ENCODE measurements around the gene SHOX.
"Not testable (repeated sequence)": the region's sequence is repeated elsewhere in the genome, so short reads cannot be mapped to it uniquely, and the experiment has no call there.

The SHOX gene

DNA sequence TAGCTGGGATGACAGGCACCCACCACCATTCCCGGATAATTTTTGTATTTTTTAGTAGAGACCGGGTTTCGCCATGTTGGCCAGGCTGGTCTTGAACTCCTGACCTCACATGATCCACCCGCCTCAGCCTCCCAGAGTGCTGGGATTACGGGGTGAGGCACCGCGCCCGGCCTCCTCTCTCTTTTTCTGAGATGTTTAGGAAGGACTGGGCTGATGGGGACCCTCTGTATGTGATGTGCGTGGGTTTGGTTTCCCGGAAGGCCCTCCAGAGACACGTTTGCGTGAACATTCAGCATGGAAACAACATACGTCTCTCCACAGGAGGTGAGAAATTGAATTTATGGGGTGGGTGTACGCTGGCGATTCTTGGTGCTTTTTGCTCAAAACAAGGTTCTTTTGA lies 18.6 kb downstream of the SHOX start:
- TF ChIP-seq, protein P1, sequence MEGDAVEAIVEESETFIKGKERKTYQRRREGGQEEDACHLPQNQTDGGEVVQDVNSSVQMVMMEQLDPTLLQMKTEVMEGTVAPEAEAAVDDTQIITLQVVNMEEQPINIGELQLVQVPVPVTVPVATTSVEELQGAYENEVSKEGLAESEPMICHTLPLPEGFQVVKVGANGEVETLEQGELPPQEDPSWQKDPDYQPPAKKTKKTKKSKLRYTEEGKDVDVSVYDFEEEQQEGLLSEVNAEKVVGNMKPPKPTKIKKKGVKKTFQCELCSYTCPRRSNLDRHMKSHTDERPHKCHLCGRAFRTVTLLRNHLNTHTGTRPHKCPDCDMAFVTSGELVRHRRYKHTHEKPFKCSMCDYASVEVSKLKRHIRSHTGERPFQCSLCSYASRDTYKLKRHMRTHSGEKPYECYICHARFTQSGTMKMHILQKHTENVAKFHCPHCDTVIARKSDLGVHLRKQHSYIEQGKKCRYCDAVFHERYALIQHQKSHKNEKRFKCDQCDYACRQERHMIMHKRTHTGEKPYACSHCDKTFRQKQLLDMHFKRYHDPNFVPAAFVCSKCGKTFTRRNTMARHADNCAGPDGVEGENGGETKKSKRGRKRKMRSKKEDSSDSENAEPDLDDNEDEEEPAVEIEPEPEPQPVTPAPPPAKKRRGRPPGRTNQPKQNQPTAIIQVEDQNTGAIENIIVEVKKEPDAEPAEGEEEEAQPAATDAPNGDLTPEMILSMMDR (IDR thresholded peaks at IDR 0.05; ENCODE audit: insufficient read depth, low read depth, low read length, missing control alignments): no peak
- no peak overlapping the region for H3K4me3 ChIP-seq (ENCODE audit: low read depth, low read length)
- DNase-seq (ENCODE audit: low read depth): no peak

DNA sequence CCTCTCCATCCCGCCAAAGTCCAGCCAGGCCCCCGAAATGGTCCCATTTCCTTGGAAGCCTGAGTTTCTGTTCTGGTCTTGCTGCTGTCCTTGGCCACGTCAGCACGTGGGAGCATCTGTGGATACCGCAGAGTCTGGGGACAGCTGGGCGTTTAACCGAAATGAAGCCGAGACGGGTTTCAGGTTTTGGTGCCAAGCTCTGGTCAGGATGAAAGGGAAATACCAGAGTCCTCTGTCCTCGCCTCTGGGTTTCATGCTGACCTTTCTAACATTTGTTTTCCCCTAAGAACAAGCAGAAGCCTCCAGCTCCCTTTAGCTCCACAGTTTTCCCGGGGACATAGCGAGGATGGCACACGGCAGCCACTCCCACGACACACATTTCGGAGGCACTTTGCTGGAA lies 19.7 kb downstream of the SHOX start:
- TF ChIP-seq, protein P1 (IDR thresholded peaks at IDR 0.05; ENCODE audit: insufficient read depth, low read depth, low read length, missing control alignments): no peak
- DNase-seq (ENCODE audit: low read depth): no peak
- H3K4me3 ChIP-seq (ENCODE audit: low read depth, low read length): no peak overlapping the region

DNA sequence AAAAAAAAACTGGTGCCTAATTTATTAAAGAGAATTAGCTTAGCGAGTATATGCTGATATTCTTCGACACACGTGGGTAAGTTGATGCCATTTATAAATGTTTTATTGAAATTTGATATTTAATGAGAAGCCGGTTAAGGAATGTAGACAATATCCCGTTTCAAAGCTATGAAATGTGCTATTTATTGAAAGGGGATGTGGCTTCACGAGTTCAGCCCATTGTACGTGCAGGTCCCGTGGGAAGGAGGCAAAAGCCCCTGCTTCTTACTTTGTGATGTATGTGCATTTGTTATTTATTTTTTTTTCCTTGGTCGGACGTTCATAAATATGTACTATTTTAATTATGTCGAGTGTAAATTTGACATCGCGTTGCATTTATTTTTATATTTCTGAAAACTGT lies 20.2 kb downstream of the SHOX start:
- TF ChIP-seq, protein P1 (IDR thresholded peaks at IDR 0.05; ENCODE audit: insufficient read depth, low read depth, low read length, missing control alignments): no peak
- no peak overlapping the region for H3K4me3 ChIP-seq (ENCODE audit: low read depth, low read length)
- DNase-seq (ENCODE audit: low read depth): no peak

DNA sequence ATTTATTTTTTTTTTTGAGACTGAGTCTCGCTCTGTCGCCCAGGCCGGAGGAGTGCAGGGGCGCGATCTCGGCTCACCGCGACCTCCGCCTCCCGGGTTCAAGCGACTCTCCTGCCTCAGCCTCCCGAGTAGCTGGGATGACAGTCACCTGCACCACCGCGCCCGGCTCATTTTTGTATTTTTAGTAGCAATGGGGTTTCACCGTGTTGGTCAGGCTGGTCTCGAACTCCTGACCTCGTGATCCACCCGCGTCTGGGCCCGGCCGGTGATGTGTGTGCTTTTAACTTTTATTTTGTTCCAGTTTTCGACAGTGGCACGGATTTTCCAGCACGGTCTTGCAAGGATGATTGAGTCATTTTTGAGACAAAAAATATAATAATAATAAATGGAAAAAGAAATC lies 21.3 kb downstream of the SHOX start:
- not testable (repeated sequence) for DNase-seq (ENCODE audit: low read depth); H3K4me3 ChIP-seq (ENCODE audit: low read depth, low read length)

DNA sequence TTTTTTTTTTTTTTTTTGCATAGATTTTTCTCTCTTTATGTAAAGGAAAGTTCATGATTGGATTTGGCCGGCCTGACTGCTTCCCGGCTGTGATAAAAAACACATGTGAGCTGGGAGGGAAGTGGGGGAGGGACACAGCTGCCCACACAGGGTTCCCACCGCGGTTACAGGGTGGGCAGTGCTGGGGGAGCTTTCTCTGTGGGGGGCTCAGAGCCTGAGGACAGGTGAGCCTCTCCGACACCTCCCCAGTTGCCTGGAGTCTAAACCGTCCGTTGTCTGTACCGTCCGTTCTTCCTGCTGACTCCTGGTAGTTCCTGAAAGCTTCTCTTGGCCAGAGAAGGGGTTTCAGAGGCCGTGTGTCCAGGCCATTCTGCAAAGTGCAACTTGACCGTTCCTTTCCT lies 21.8 kb downstream of the SHOX start:
- no peak overlapping the region for H3K4me3 ChIP-seq (ENCODE audit: low read depth, low read length)
- DNase-seq (ENCODE audit: low read depth): no peak
- TF ChIP-seq, protein P1 (IDR thresholded peaks at IDR 0.05; ENCODE audit: insufficient read depth, low read depth, low read length, missing control alignments): no peak

DNA sequence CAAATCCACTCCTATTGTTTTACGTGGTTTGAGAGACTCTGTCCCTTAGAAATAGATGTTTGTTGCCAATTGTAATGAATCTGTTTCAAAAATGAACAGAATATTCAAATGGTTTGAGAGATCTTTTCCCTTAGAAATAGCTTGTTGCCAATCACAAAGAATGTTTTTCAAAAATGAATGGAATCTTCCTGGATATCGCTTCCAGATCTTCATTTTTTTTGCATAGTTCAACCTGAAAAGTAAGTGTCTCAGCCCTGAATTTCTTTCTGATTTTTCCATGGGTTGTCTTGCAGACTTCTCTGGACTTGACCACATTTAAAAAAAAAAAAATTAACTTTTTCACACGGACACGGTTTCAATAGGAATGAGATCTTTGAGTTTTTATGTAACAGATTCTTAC lies 22.7 kb downstream of the SHOX start:
- H3K4me3 ChIP-seq (ENCODE audit: low read depth, low read length): no peak overlapping the region
- no peak for DNase-seq (ENCODE audit: low read depth)
- TF ChIP-seq, protein P1 (IDR thresholded peaks at IDR 0.05; ENCODE audit: insufficient read depth, low read depth, low read length, missing control alignments): no peak

DNA sequence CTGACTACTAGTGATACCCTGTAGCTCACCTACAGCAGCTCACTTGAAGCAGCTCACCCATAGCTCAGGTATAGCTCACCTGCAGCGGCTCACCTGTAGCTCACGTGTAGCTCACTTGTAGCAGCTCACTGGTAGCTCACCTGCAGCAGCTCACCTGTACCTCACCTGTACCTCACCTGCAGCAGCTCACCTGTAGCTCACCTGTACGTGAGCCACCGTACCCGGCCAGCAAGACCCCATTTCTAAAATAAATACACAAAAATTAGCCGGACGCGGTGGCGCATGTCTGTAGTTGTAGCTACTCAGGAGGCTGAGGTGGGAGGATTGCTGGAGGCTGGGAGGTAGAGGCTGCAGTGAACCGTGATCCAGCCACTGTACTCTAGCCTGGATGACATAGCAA lies 30.6 kb downstream of the SHOX start:
- no peak for DNase-seq (ENCODE audit: low read depth)
- no peak overlapping the region for H3K4me3 ChIP-seq (ENCODE audit: low read depth, low read length)
- TF ChIP-seq, protein P1 (IDR thresholded peaks at IDR 0.05; ENCODE audit: insufficient read depth, low read depth, low read length, missing control alignments): no peak

DNA sequence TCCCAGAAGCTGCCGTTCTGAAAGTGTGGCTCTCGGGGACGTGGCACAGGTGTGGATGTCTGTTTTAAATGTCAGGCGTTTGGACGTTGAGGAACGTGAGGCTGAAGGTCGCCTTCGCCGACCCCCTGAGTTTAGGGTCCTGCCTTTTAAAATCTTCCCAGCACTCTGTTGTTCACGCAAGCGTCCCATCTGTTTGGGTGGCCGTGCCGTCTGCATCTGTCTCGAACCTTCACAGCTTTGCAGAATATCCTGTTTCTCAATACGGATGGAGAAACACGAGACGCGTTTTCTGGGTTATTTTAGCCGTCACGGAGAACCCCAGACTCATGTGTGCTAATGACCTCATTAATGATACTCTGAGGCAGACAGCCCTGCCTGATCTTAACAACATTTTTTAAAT lies 31.5 kb downstream of the SHOX start:
- TF ChIP-seq, protein P1 (IDR thresholded peaks at IDR 0.05; ENCODE audit: insufficient read depth, low read depth, low read length, missing control alignments): no peak
- no peak overlapping the region for H3K4me3 ChIP-seq (ENCODE audit: low read depth, low read length)
- no peak for DNase-seq (ENCODE audit: low read depth)

All from GM12865 (cell line).